SK-N-SH (cell line): ENCODE data around the gene CNTN4. TPM values are rescaled to one million over a fixed set of nuclear protein-coding genes. Genes with fewer than 3 reads are reported as not detected.

Experiments
- CTCF ChIA-PET: fragments of 300-600, 350-600 bp; formaldehyde crosslinking; extraction: SDS; loops from one replicate; lab custom pipeline; 2021; lab: Yijun Ruan, JAX
- POLR2A ChIA-PET: fragments of 350-600 bp; sonication (Branson Sonifier 250); formaldehyde crosslinking; extraction: SDS; loops from one replicate; lab custom pipeline; 2020; ENCODE audit warnings: antibody characterized with exemption, inconsistent platforms; lab: Yijun Ruan, JAX
- DNase-seq: peaks from one replicate; pipeline ENCODE4 v3.0.0; 2012
- H2AFZ ChIP-seq: fragments of 200-600 bp; sonication (generic); 2 replicates; pipeline ENCODE4 v1.8.1; 2016; ENCODE audit warnings: antibody characterized with exemption, mild to moderate bottlenecking, low read depth
- H3F3A ChIP-seq: fragments of 200-600 bp; sonication (generic); replicated peaks from 2 replicates; pipeline ENCODE3; 2016; ENCODE audit warnings: antibody characterized with exemption, mild to moderate bottlenecking; ENCODE audit not compliant: insufficient read depth
- H3K27ac ChIP-seq, 2 experiments: fragments of 200-500 bp in 1 of 2; fragments of 200-600 bp in 1 of 2; sonication (Bioruptor generic) in 1 of 2; sonication (generic), shearing (Covaris generic) in 1 of 2; 2 replicates each; pipeline versions ENCODE4 v1.5.1 to v1.6.1; 2014 to 2016; ENCODE audit warnings: low read depth in 2 of 2, inconsistent platforms in 1 of 2, low read length in 1 of 2, mild to moderate bottlenecking in 1 of 2, mixed read lengths in 1 of 2
- H3K27me3 ChIP-seq: fragments of 200-600 bp; sonication (generic), shearing (Covaris generic); 2 replicates; pipeline ENCODE4 v1.6.1; 2016; ENCODE audit warnings: mixed run types; ENCODE audit not compliant: insufficient read depth
- H3K36me3 ChIP-seq, 2 experiments: fragments of 200-500 bp in 1 of 2; fragments of 200-600 bp in 1 of 2; sonication (Bioruptor generic) in 1 of 2; sonication (generic) in 1 of 2; replicated peaks in 1 of 2; 2 replicates each; pipeline versions ENCODE3 to v1.5.1; 2014 to 2016; ENCODE audit warnings: low read length in 1 of 2, mild to moderate bottlenecking in 1 of 2; ENCODE audit not compliant: insufficient read depth in 2 of 2, control insufficient read depth in 1 of 2
- H3K4me1 ChIP-seq, 2 experiments: fragments of 200-500 bp in 1 of 2; fragments of 200-600 bp in 1 of 2; sonication (Bioruptor generic) in 1 of 2; sonication (generic), shearing (Covaris generic) in 1 of 2; 2 replicates each; pipeline versions ENCODE4 v1.5.1 to v1.6.1; 2014 to 2016; ENCODE audit warnings: low read depth in 1 of 2, low read length in 1 of 2, mixed run types in 1 of 2; ENCODE audit not compliant: insufficient read depth in 2 of 2, control insufficient read depth in 1 of 2
- H3K4me2 ChIP-seq: fragments of 200-600 bp; sonication (generic), shearing (Covaris generic); 2 replicates; pipeline ENCODE4 v1.6.1; 2017; ENCODE audit warnings: mixed run types
- H3K4me3 ChIP-seq, 2 experiments: fragments of 200-500 bp in 1 of 2; fragments of 200-600 bp in 1 of 2; sonication (Bioruptor generic) in 1 of 2; sonication (generic), shearing (Covaris generic) in 1 of 2; 2 replicates each; pipeline versions ENCODE4 v1.5.1 to v1.8.1; 2014 to 2016; ENCODE audit warnings: low read depth in 2 of 2, inconsistent platforms in 1 of 2, low read length in 1 of 2, mild to moderate bottlenecking in 1 of 2, mixed read lengths in 1 of 2, moderate library complexity in 1 of 2
- H3K79me2 ChIP-seq: fragments of 200-600 bp; sonication (generic); 2 replicates; pipeline ENCODE4 v1.8.1; 2017; ENCODE audit warnings: mild to moderate bottlenecking; ENCODE audit not compliant: insufficient read depth
- H3K9ac ChIP-seq: fragments of 200-600 bp; sonication (generic); 2 replicates; pipeline ENCODE4 v1.6.1; 2017; ENCODE audit warnings: mixed run types
- H3K9me2 ChIP-seq: fragments of 200-600 bp; sonication (generic); 2 replicates; pipeline ENCODE4 v1.6.1; 2017; ENCODE audit warnings: mixed run types
- H3K9me3 ChIP-seq: fragments of 200-600 bp; sonication (generic); 2 replicates; pipeline ENCODE4 v1.6.1; 2017; ENCODE audit warnings: mixed run types, mild to moderate bottlenecking, moderate library complexity
- H4K20me1 ChIP-seq: fragments of 200-600 bp; sonication (generic); 2 replicates; pipeline ENCODE4 v1.6.1; 2017; ENCODE audit warnings: mild to moderate bottlenecking, mixed run types; ENCODE audit not compliant: insufficient read depth
- EZH2phosphoT487 ChIP-seq: fragments of 200-600 bp; sonication (generic); IDR thresholded peaks from 2 replicates; pipeline ENCODE4 v1.6.1; 2017; ENCODE audit warnings: low read depth, mixed run types, mild to moderate bottlenecking, antibody characterized with exemption, moderate library complexity, borderline replicate concordance
- FOSL2 ChIP-seq: IDR thresholded peaks from 2 replicates; pipeline ENCODE4 v1.4.0; 2012; ENCODE audit warnings: low read depth, mild to moderate bottlenecking, moderate library complexity, borderline replicate concordance
- MEF2A ChIP-seq: IDR thresholded peaks from 2 replicates; pipeline ENCODE4 v1.4.0; 2012; ENCODE audit warnings: low read depth, borderline replicate concordance
- NFIC ChIP-seq: IDR thresholded peaks from 2 replicates; pipeline ENCODE4 v1.4.0; 2012; ENCODE audit warnings: borderline replicate concordance
- REST ChIP-seq: IDR thresholded peaks from 2 replicates; pipeline ENCODE4 v1.6.1; 2012; ENCODE audit warnings: mild to moderate bottlenecking, low read depth, low read length, moderate library complexity
- RXRA ChIP-seq: IDR thresholded peaks from 2 replicates; pipeline ENCODE4 v1.4.0; 2012; ENCODE audit warnings: low read depth, mild to moderate bottlenecking, borderline replicate concordance
- TCF12 ChIP-seq: IDR thresholded peaks from 2 replicates; pipeline ENCODE4 v1.4.0; 2012
- WGBS: methylation state at CpG from one replicate; pipeline ENCODE4 v1.1.6; 2017; ENCODE audit warnings: low lambda C conversion rate; 5-methylcytosine and 5-hydroxymethylcytosine counted together
- polyA plus RNA-seq, 3 experiments: library from polyadenylated mRNA; depleted of rRNA; stranded (reverse); fragments of >200 nt; gene quantifications; 2 replicates each; pipeline ENCODE4 v1.2.3, GENCODE V29; 2012
- TF ChIP-seq, protein P1 (sequence below): fragments of 200-600 bp; sonication (generic); IDR thresholded peaks from 2 replicates; pipeline ENCODE4 v1.6.1; 2017; ENCODE audit warnings: antibody characterized with exemption, mild to moderate bottlenecking, moderate library complexity

Gene CNTN4
- polyA plus RNA-seq, 1 of the 3 experiments (the other 2 are of a cell fraction), result 0.12 TPM

GRCh38 chr3:3102751-3103150, 1004.1 kb downstream of the CNTN4 start:
- POLR2A ChIA-PET, result no interaction called here
- H3K9me3 ChIP-seq, result no peaks in the 10 kb centered on the region

DNA sequence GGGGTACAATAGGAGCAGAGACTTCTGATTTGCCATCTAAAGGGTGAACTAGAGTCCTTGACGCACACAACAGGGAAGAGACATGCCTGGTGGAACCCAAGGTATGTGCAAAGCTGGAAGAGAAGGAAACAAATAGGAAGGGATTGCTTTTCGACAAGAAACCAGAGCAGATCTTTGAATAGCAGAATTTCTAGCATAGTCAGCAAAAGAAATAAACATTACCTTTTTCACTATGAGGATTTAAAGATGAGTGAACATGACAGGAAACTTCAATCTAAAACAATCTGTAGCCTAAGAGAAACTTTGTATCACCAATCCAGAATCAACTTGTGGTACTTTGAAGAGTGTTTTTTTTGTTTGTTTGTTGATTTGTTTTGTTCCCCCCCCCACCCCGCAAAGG, 1006.6 kb downstream of the CNTN4 start:
- H3K36me3 ChIP-seq, result no peaks in the 10 kb centered on the region
- H3K9me3 ChIP-seq, result no peaks in the 10 kb centered on the region
- H3K9ac ChIP-seq, result no peak overlapping the region
- TF ChIP-seq EZH2phosphoT487 (no peak), FOSL2 (no peak), REST (no peak), RXRA (no peak)
- H3K9me2 ChIP-seq, result no peaks in the 10 kb centered on the region
- no peak overlapping the region for H3K27ac ChIP-seq
- H3F3A ChIP-seq, result no peaks in the 10 kb centered on the region
- H3K4me1 ChIP-seq, result no peaks in the 10 kb centered on the region
- POLR2A ChIA-PET, result no interaction called here
- H3K79me2 ChIP-seq, result no peaks in the 10 kb centered on the region
- no peak overlapping the region for H2AFZ ChIP-seq
- CTCF ChIA-PET, result interaction anchor here (1.0 kb wide), 1 partner anchor 10 kb away, joined by 3 read pairs; no protein-coding TSS in a partner anchor
- no peak overlapping the region for H3K4me3 ChIP-seq
- no peak overlapping the region for H3K4me2 ChIP-seq
- no peak for DNase-seq
- WGBS, result 42% methylated on average over 3 of the region's 3 CpGs
- no peaks in the 10 kb centered on the region for H3K27me3 ChIP-seq
- no peaks in the 10 kb centered on the region for H4K20me1 ChIP-seq

More at GRCh38 chr3:3102751-3103150, 1004.1 kb downstream of the CNTN4 start:
- H3K4me1 ChIP-seq, result no peaks in the 10 kb centered on the region
- no peaks in the 10 kb centered on the region for H3K79me2 ChIP-seq
- no peak overlapping the region for H2AFZ ChIP-seq
- H3K4me3 ChIP-seq, result no peak overlapping the region
- no peaks in the 10 kb centered on the region for H3F3A ChIP-seq
- no peaks in the 10 kb centered on the region for H3K36me3 ChIP-seq
- CTCF ChIA-PET, result no interaction called here
- TF ChIP-seq TCF12 (no peak), NFIC (no peak), MEF2A (no peak)
- TF ChIP-seq, protein P1, sequence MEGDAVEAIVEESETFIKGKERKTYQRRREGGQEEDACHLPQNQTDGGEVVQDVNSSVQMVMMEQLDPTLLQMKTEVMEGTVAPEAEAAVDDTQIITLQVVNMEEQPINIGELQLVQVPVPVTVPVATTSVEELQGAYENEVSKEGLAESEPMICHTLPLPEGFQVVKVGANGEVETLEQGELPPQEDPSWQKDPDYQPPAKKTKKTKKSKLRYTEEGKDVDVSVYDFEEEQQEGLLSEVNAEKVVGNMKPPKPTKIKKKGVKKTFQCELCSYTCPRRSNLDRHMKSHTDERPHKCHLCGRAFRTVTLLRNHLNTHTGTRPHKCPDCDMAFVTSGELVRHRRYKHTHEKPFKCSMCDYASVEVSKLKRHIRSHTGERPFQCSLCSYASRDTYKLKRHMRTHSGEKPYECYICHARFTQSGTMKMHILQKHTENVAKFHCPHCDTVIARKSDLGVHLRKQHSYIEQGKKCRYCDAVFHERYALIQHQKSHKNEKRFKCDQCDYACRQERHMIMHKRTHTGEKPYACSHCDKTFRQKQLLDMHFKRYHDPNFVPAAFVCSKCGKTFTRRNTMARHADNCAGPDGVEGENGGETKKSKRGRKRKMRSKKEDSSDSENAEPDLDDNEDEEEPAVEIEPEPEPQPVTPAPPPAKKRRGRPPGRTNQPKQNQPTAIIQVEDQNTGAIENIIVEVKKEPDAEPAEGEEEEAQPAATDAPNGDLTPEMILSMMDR, result no peak
- no peak overlapping the region for H3K27ac ChIP-seq
- WGBS, result 31% methylated on average over 6 of the region's 6 CpGs
- no peak overlapping the region for H3K9ac ChIP-seq
- no peaks in the 10 kb centered on the region for H3K27me3 ChIP-seq
- no peaks in the 10 kb centered on the region for H4K20me1 ChIP-seq
- H3K4me2 ChIP-seq, result no peak overlapping the region
- no peaks in the 10 kb centered on the region for H3K9me2 ChIP-seq
- no peak for DNase-seq
